K562 (cell line): ENCODE results near the gene TARBP1. TPM values are rescaled to one million over a fixed set of nuclear protein-coding genes. Genes with fewer than 3 reads are reported as not detected.

ENCODE experiments used
- E2F8 ChIP-seq: fragments of 450-650 bp; IDR thresholded peaks from 2 replicates; pipeline ENCODE4 v1.7.1; 2018; ENCODE audit warnings: mild to moderate bottlenecking, low read depth; ENCODE audit not compliant: partially characterized antibody
- JUND ChIP-seq, 2 experiments: IDR thresholded peaks; 2 replicates in 1 of 2; 3 replicates in 1 of 2; pipeline ENCODE4 v1.6.1; 2011; ENCODE audit warnings: borderline replicate concordance in 2 of 2, low read depth in 2 of 2, low read length in 2 of 2, improper control_type of control experiment in 1 of 2, missing biosample characterization in 1 of 2, missing genetic modification characterization in 1 of 2, missing genetic modification reagents in 1 of 2
- STAG1 ChIP-seq: sonication (generic); formaldehyde crosslinking; IDR thresholded peaks from 2 replicates; pipeline ENCODE4 v1.5.0; 2020; ENCODE audit warnings: missing genetic modification reagents, borderline replicate concordance
- VEZF1 ChIP-seq: fragments of 200-800 bp; sonication (Bioruptor generic); IDR thresholded peaks from 2 replicates; pipeline ENCODE4 v1.6.1; 2017; ENCODE audit warnings: missing genetic modification characterization, missing compliant biosample characterization
- ZKSCAN1 ChIP-seq: fragments of 150-350 bp; IDR thresholded peaks from 2 replicates; pipeline ENCODE4 v1.6.1; 2016; ENCODE audit warnings: low read depth, low read length
- ZSCAN32 ChIP-seq: fragments of 450-650 bp; formaldehyde crosslinking; IDR thresholded peaks from 2 replicates; pipeline ENCODE4 v1.4.0; 2020; ENCODE audit warnings: mild to moderate bottlenecking, moderate library complexity
- polyA plus RNA-seq, 8 experiments: library from polyadenylated mRNA; depleted of rRNA in 4 of 8; stranded (reverse) in 5 of 8; unstranded in 3 of 8; fragments of >200 nt; fragmentation: Nextera tagmentation in 2 of 8; fragmentation: Illumina TruSeq in 1 of 8; extraction: Ambion mirVana in 2 of 8; extraction: Trizol in 1 of 8; gene quantifications; 2 replicates each; pipeline versions ENCODE4 v1.2.1 to v1.2.3, GENCODE V29; 2011 to 2014; ENCODE audit warnings: inconsistent platforms in 1 of 8, missing spikeins in 1 of 8
- total RNA-seq, 7 experiments: library from RNA; depleted of rRNA in 6 of 7; stranded (reverse); fragments of >200 nt in 6 of 7; fragmentation: Illumina TruSeq in 2 of 7; extraction: Trizol in 2 of 7; gene quantifications; 2 replicates each; pipeline versions ENCODE4 v1.2.1 to v1.2.3, GENCODE V29; 2011 to 2021; ENCODE audit warnings: low replicate concordance in 1 of 7
- TF ChIP-seq, protein P1 (sequence below): fragments of 250-450 bp; sonication (Bioruptor Pico); IDR thresholded peaks from 2 replicates; pipeline ENCODE4 v1.8.0; 2022; ENCODE audit warnings: moderate library complexity, mild to moderate bottlenecking, inconsistent platforms
- TF ChIP-seq, protein P2 (sequence below), 3 experiments: fragments of 200-800 bp in 1 of 3; fragments of 250-450 bp in 1 of 3; fragments of 450-650 bp in 1 of 3; sonication (Bioruptor Pico) in 1 of 3; sonication (Bioruptor generic) in 1 of 3; formaldehyde crosslinking in 1 of 3; IDR thresholded peaks; 2 replicates each; pipeline versions ENCODE4 v1.6.1 to v1.8.0; 2016 to 2022; ENCODE audit warnings: mild to moderate bottlenecking in 2 of 3, missing genetic modification characterization in 2 of 3, missing compliant biosample characterization in 1 of 3, moderate library complexity in 1 of 3
- TF ChIP-seq, protein P3 (sequence below): fragments of 250-450 bp; sonication (Bioruptor Pico); IDR thresholded peaks from 2 replicates; pipeline ENCODE4 v1.8.0; 2021; ENCODE audit warnings: moderate library complexity, mild to moderate bottlenecking, inconsistent platforms

TARBP1 gene
- total and polyA plus RNA-seq, 9 of the 15 experiments (the other 6 are each of a cell fraction or from before 2014, with no cell fraction given) = 8.8 to 48.0 (median 22.9) TPM

GRCh38 chr1:234477386-234478151, 1.4 kb downstream of the TARBP1 start (continued):
- TF ChIP-seq E2F8 (no peak), ZKSCAN1 (peak; percentile 60; the same call in 1 of the 2 replicates), STAG1 (CRISPR knock-in tag) (no peak), VEZF1 (CRISPR knock-in tag) (no peak), JUND (IDR thresholded peaks at IDR 0.05; ENCODE audit: borderline replicate concordance, low read depth, low read length) (peak; percentile 5; the same call in 1 of the 2 replicates), JUND (tag; IDR thresholded peaks at IDR 0.05; ENCODE audit: borderline replicate concordance, low read depth, low read length) (no peak), ZSCAN32 (CRISPR knock-in tag) (no peak)
- TF ChIP-seq, protein P1, sequence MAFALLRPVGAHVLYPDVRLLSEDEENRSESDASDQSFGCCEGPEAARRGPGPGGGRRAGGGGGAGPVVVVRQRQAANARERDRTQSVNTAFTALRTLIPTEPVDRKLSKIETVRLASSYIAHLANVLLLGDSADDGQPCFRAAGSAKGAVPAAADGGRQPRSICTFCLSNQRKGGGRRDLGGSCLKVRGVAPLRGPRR = no peak
- TF ChIP-seq, protein P2, sequence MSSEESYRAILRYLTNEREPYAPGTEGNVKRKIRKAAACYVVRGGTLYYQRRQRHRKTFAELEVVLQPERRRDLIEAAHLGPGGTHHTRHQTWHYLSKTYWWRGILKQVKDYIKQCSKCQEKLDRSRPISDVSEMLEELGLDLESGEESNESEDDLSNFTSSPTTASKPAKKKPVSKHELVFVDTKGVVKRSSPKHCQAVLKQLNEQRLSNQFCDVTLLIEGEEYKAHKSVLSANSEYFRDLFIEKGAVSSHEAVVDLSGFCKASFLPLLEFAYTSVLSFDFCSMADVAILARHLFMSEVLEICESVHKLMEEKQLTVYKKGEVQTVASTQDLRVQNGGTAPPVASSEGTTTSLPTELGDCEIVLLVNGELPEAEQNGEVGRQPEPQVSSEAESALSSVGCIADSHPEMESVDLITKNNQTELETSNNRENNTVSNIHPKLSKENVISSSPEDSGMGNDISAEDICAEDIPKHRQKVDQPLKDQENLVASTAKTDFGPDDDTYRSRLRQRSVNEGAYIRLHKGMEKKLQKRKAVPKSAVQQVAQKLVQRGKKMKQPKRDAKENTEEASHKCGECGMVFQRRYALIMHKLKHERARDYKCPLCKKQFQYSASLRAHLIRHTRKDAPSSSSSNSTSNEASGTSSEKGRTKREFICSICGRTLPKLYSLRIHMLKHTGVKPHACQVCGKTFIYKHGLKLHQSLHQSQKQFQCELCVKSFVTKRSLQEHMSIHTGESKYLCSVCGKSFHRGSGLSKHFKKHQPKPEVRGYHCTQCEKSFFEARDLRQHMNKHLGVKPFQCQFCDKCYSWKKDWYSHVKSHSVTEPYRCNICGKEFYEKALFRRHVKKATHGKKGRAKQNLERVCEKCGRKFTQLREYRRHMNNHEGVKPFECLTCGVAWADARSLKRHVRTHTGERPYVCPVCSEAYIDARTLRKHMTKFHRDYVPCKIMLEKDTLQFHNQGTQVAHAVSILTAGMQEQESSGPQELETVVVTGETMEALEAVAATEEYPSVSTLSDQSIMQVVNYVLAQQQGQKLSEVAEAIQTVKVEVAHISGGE (CRISPR knock-in tag; IDR thresholded peaks at IDR 0.05) = no peak
- TF ChIP-seq, protein P3, sequence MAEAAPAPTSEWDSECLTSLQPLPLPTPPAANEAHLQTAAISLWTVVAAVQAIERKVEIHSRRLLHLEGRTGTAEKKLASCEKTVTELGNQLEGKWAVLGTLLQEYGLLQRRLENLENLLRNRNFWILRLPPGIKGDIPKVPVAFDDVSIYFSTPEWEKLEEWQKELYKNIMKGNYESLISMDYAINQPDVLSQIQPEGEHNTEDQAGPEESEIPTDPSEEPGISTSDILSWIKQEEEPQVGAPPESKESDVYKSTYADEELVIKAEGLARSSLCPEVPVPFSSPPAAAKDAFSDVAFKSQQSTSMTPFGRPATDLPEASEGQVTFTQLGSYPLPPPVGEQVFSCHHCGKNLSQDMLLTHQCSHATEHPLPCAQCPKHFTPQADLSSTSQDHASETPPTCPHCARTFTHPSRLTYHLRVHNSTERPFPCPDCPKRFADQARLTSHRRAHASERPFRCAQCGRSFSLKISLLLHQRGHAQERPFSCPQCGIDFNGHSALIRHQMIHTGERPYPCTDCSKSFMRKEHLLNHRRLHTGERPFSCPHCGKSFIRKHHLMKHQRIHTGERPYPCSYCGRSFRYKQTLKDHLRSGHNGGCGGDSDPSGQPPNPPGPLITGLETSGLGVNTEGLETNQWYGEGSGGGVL (CRISPR knock-in tag) = no peak
